HG02763 (cell line): ENCODE results near the gene NFIC.
"Not testable (repeated sequence)": the region's sequence is repeated elsewhere in the genome, so short reads cannot be mapped to it uniquely, and the experiment has no call there.

Experiments used
- ATAC-seq: cut with Tn5 transposase; IDR thresholded peaks from one replicate; pipeline ENCODE4 v1.9.1; 2021; ENCODE audit warnings: mild to moderate bottlenecking, moderate library complexity; ENCODE audit not compliant: unreplicated experiment

Gene NFIC

GRCh38 chr19:3365836-3366752 is at the start of gene NFIC:
Gene NFIC (plus strand): TSS chr19:3366583. CDS start chr19:3366637, 54 bp downstream.
- ATAC-seq: no peak

GRCh38 chr19:3316659-3317207 is 49.6 kb upstream of the NFIC start:
- no peak for ATAC-seq

- ATAC-seq: no peak
Measured at GRCh38 chr19:3319643-3320353, 46.6 kb upstream of the NFIC start.

DNA sequence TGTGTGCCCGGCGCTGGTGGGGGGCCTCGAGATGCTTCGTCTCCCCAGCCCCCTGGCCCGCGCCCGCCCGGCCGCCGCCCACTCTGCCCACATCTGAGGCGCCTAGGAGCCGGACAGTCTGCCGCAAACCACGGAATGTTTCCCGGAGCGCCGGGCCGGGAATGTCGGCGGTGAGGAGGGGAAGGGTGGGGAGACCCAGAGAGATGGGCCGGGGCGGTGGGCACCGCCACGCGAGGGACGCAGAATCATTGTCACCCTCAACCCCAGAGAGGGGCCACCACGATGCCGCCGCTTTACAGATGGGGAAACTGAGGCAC is 46.1 kb upstream of the NFIC start:
- ATAC-seq: no peak

DNA sequence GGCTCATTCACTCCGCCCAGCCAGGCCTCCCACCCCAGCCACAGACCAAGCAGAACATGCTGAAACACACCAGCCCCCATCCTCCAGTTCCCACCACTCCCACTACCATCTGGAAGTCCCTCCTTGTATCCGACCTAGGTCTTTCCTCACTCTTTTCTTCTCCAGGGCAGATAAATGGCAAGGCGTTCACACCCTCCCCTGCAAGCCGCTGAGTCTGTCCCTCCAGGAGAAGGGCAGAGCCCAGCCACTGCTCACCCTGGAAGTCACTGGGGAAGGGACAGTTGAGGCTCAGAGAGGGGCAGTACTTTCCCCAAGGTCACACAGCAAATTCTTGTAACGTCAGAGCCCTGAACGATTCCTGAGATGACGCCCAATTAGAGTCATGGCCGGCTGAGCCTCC is 45.5 kb upstream of the NFIC start:
- ATAC-seq: no peak

DNA sequence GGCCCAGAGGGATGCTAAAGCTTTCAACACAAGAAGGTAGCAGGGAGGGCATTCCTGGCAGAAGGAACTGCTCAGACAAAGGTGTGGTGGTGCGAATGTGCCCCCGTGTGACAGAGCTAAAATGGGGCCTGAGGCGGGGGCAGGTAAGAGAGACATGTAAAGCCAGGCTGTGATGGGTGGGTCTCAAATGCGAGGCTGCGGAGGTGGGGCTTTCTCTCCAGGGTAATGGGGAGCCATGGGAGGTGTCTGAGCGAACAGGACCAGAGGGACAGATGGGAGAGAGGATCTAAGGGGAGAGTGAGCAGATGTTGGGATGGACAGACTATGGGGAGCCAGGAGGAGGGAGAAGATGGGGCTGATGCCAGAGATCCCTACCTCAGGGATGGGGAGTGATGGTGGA is 44.7 kb upstream of the NFIC start:
- ATAC-seq: no peak

GRCh38 chr19:3322199-3322978 is 44.0 kb upstream of the NFIC start:
- no peak for ATAC-seq

GRCh38 chr19:3323026-3323425 is 43.4 kb upstream of the NFIC start:
- ATAC-seq: no peak

- ATAC-seq: no peak
Measured at GRCh38 chr19:3323658-3324057, 42.7 kb upstream of the NFIC start.

- no peak for ATAC-seq
Measured at GRCh38 chr19:3324405-3324856, 42.0 kb upstream of the NFIC start.

DNA sequence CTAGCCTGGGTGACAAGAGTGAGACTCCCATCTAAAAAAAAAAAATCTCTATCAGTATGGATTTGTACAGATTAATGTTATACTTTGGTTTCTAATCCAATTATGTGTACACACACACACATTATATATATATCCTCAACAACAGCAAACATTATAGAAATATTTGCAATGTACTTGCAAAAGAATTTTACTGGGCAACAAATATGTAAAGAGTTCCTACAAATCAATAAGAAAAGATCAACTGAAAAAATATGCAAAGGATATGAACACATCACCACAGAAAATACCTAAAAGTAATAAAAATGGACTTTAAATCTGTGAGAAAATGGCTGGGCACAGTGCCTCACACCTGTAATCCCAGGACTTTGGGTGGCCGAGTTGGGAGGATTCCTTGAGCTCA is 40.9 kb upstream of the NFIC start:
- ATAC-seq: no peak

DNA sequence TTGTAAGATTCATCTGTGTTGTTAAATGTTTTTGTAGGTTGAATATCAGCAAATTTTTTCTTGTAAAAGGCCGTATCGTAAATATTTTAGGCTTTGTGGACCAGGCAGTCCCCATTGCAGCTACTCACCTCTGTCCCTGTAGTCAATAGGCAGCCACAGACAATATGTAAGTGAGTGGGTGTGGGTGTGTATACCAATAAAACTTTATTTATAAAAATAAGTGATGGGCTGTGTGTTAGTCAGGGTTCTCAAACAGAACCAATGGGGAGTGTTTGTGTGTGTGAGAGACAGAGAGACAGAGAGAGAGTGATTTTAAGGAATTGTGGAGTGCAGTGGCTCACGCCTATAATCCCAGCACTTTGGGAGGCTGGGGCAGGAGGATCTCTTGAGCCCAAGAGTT is 37.6 kb upstream of the NFIC start:
- ATAC-seq: no peak

- ATAC-seq: no peak
Measured at GRCh38 chr19:3330047-3330446, 36.3 kb upstream of the NFIC start.

DNA sequence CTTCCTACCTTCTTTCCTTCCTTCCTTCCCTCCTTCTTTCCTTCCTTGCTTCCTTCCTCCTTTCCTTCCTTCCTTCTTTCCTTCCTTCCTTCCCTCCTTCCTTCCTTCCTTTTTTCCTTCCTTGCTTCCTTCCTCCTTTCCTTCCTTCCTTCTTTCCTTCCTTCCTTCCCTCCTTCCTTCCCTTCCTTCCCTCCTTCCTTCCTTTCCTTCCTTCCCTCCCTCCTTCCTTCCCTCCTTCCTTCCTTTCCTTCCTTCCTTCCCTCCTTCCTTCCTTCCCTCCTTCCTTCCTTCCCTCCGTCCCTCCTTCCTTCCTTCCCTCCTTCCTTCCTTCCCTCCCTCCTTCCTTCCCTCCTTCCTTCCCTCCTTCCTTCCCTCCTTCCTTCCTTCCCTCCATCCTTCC is 34.2 kb upstream of the NFIC start:
- not testable (repeated sequence) for ATAC-seq

DNA sequence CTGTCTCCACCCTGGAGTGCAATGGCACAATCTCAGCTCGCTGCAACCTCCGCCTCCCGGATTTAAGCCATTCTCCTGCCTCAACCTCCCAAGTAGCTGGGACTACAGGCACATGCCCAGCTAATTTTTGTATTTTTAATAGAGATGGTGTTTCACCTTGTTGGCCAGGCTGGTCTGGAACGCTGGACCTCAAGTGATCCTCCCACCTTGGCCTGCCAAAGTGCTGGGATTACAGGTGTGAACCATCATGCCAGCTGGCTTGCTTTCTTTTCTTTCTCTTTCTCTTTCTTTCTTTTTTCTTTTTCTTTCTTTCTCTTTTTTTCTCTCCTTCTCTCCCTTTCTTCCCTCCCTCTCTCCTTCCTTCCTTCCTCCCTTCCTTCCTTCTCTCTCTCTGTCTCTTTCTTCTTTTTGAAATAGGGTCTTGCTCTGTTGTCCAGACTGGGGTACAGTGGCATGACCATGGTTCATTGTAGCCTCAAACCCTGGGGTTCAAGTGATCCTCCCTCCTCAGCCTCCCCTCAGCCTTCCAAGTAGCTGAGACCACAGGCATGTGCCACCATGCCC is 33.3 kb upstream of the NFIC start:
- ATAC-seq: no peak

GRCh38 chr19:3333662-3334061 is 32.7 kb upstream of the NFIC start:
- ATAC-seq: no peak

- not testable (repeated sequence) for ATAC-seq
Measured at GRCh38 chr19:3334749-3335430, 31.5 kb upstream of the NFIC start.

- no peak for ATAC-seq
Measured at GRCh38 chr19:3335431-3336350, 30.7 kb upstream of the NFIC start.

GRCh38 chr19:3336351-3336679 is 30.1 kb upstream of the NFIC start:
- no peak for ATAC-seq
